Measurements from ENCODE around the gene ETV6.

GRCh38 chr12:11820476-11820875, 171.0 kb downstream of the ETV6 start:
- TF ChIP-seq, protein P1, sequence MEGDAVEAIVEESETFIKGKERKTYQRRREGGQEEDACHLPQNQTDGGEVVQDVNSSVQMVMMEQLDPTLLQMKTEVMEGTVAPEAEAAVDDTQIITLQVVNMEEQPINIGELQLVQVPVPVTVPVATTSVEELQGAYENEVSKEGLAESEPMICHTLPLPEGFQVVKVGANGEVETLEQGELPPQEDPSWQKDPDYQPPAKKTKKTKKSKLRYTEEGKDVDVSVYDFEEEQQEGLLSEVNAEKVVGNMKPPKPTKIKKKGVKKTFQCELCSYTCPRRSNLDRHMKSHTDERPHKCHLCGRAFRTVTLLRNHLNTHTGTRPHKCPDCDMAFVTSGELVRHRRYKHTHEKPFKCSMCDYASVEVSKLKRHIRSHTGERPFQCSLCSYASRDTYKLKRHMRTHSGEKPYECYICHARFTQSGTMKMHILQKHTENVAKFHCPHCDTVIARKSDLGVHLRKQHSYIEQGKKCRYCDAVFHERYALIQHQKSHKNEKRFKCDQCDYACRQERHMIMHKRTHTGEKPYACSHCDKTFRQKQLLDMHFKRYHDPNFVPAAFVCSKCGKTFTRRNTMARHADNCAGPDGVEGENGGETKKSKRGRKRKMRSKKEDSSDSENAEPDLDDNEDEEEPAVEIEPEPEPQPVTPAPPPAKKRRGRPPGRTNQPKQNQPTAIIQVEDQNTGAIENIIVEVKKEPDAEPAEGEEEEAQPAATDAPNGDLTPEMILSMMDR (conservative IDR thresholded peaks at IDR 0.05; ENCODE audit: low read length), result no peak
- no peak for TF ChIP-seq EZH2phosphoT487 (IDR thresholded peaks at IDR 0.05; ENCODE audit: borderline replicate concordance, low read depth, low read length)
